Esophagus muscularis mucosa (tissue), 4 donors: ENCODE measurements around the gene S100A3. TPM values are rescaled to one million over a fixed set of nuclear protein-coding genes. Genes with fewer than 3 reads are reported as not detected.

ENCODE experiments used
- DNase-seq: peaks from one replicate; pipeline ENCODE4 v3.0.0-alpha.2; 2017; ENCODE audit errors: extremely low spot score
- H3K27ac ChIP-seq, 4 donors: fragments of 200-600 bp; sonication (generic); replicated peaks in 1 of 4; 1 replicate in 3 of 4; 2 replicates in 1 of 4; pipeline ENCODE4 v1.5.1; 2016 to 2019; ENCODE audit warnings: mild to moderate bottlenecking in 1 of 4
- H3K27me3 ChIP-seq, 4 donors: fragments of 200-600 bp; sonication (generic); one replicate each; pipeline versions ENCODE4 v1.5.1 to v1.6.0; 2016 to 2019
- H3K36me3 ChIP-seq, 4 donors: fragments of 200-600 bp; sonication (generic); one replicate each; pipeline ENCODE4 v1.5.1; 2016 to 2019
- H3K4me1 ChIP-seq, 4 donors: fragments of 200-600 bp; sonication (generic); one replicate each; pipeline ENCODE4 v1.5.1; 2016 to 2019
- H3K4me3 ChIP-seq, 4 donors: fragments of 200-600 bp; sonication (generic); 1 replicate in 2 of 4; 2 replicates in 2 of 4; pipeline ENCODE4 v1.5.1; 2016 to 2019; ENCODE audit warnings: mild to moderate bottlenecking in 4 of 4, moderate library complexity in 1 of 4
- H3K9me3 ChIP-seq, 4 donors: fragments of 200-600 bp; sonication (generic); 1 replicate in 3 of 4; 2 replicates in 1 of 4; pipeline ENCODE4 v1.5.1; 2016 to 2019
- EP300 ChIP-seq: sonication (generic); formaldehyde crosslinking; IDR thresholded peaks from one replicate; pipeline ENCODE4 v1.6.1; 2017; ENCODE audit warnings: antibody characterized with exemption
- POLR2A ChIP-seq: fragments of 450-650 bp; IDR thresholded peaks from one replicate; pipeline ENCODE4 v1.6.1; 2017; ENCODE audit warnings: antibody characterized with exemption, moderate library complexity, mild to moderate bottlenecking, low read depth
- POLR2AphosphoS5 ChIP-seq, 2 donors: sonication (generic); formaldehyde crosslinking; IDR thresholded peaks; one replicate each; pipeline ENCODE4 v1.6.1; 2017; ENCODE audit warnings: antibody characterized with exemption in 2 of 2
- WGBS: methylation state at CpG from one replicate; pipeline ENCODE4 v1.1.5; 2018; 5-methylcytosine and 5-hydroxymethylcytosine counted together
- intact Hi-C: fragments of 100-400 bp; cut with DNase I; formaldehyde crosslinking; loops from one replicate; pipeline ENCODE4 v1.15.1; 2023
- total RNA-seq, 4 donors: library from RNA; depleted of rRNA; stranded (reverse); fragments of >200 nt; gene quantifications; one replicate each; pipeline versions ENCODE4 v1.1.0 to v1.2.1, GENCODE V29; 2016
- TF ChIP-seq, protein P1 (sequence below), 3 experiments: fragments of 200-600 bp in 2 of 3; fragments of 450-650 bp in 1 of 3; sonication (generic) in 2 of 3; IDR thresholded peaks; one replicate each; pipeline ENCODE4 v1.5.1; 2017 to 2019; ENCODE audit warnings: antibody characterized with exemption in 3 of 3, mild to moderate bottlenecking in 2 of 3, moderate library complexity in 1 of 3

Gene S100A3
- total RNA-seq, 4 donors from 2014 or later, result 2.1 to 4.2 (median 2.7) TPM; not detected in 1

DNA sequence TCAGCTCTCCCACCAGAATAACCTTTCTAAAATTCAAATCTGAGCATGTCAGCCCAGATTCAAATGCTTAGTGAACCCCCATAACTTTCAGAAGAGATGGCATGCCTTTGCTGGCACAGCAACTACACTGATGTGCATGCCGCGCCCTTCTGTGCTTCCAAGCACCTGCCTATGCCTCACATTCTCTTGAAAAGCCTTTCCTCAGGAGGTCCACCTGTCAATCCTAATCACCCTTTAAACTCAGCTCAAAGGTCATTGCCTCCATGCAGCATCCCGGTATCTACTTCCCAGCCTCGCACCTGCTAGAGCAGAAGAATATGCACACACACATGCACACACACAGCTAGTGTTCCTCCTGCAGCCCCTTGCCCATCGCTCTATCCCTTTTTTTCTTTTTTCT lies 21.8 kb upstream of the S100A3 start:
- TF ChIP-seq, protein P1, sequence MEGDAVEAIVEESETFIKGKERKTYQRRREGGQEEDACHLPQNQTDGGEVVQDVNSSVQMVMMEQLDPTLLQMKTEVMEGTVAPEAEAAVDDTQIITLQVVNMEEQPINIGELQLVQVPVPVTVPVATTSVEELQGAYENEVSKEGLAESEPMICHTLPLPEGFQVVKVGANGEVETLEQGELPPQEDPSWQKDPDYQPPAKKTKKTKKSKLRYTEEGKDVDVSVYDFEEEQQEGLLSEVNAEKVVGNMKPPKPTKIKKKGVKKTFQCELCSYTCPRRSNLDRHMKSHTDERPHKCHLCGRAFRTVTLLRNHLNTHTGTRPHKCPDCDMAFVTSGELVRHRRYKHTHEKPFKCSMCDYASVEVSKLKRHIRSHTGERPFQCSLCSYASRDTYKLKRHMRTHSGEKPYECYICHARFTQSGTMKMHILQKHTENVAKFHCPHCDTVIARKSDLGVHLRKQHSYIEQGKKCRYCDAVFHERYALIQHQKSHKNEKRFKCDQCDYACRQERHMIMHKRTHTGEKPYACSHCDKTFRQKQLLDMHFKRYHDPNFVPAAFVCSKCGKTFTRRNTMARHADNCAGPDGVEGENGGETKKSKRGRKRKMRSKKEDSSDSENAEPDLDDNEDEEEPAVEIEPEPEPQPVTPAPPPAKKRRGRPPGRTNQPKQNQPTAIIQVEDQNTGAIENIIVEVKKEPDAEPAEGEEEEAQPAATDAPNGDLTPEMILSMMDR (IDR thresholded peaks at IDR 0.05), result no peak
- no peak for TF ChIP-seq EP300
- no peak for TF ChIP-seq POLR2AphosphoS5 (IDR thresholded peaks at IDR 0.05)
- no peak for TF ChIP-seq POLR2A
- peaks cover 38 to 46% (median 42%) of the 10 kb centered on the region in 4 donors for H3K4me1 ChIP-seq
- no peaks in the 10 kb centered on the region for H3K36me3 ChIP-seq
- H3K9me3 ChIP-seq, result no peaks in the 10 kb centered on the region
- intact Hi-C loops, result loop anchor here (5.0 to 10.0 kb wide), 3 partner anchors 46 to 176 kb away; partner anchors contain the start of genes S100A14 and SNAPIN
- no peak overlapping the region for H3K4me3 ChIP-seq
- no peak overlapping the region for H3K27ac ChIP-seq
- no peak for DNase-seq
- H3K27me3 ChIP-seq, result no peaks in the 10 kb centered on the region
- WGBS, result 92% methylated on average over 5 of the region's 5 CpGs

DNA sequence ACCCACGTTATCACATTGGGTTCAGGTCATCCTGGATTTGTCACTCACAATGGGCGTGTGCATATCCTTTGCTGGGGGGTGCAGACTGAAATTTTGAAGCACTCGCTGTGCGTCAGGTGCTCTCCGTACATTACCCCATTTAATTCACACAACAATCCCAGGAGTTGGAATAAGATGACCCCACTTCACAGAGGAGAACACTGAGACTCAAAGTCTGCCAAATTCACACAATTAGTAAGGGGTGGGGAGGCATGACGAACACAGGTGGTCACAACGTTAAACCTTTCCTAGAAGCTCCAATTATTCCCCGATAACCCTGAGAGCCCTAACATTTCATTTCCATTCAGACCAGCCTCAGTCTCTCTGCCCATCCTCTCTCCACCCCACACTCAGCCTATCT lies 20.4 kb upstream of the S100A3 start:
- TF ChIP-seq EP300 (no peak), POLR2A (no peak), POLR2AphosphoS5 (IDR thresholded peaks at IDR 0.05) (no peak)
- TF ChIP-seq, protein P1 (IDR thresholded peaks at IDR 0.05), result no peak
- no peak overlapping the region for H3K4me3 ChIP-seq
- no peak for DNase-seq
- H3K27ac ChIP-seq, result no peak overlapping the region
- no peaks in the 10 kb centered on the region for H3K27me3 ChIP-seq
- peaks cover 47 to 58% (median 53%) of the 10 kb centered on the region in 4 donors for H3K4me1 ChIP-seq
- H3K9me3 ChIP-seq, result no peaks in the 10 kb centered on the region
- WGBS, result 87% methylated on average over 8 of the region's 8 CpGs
- no peaks in the 10 kb centered on the region for H3K36me3 ChIP-seq
- intact Hi-C loops, result loop anchor here (2.0 kb wide), 1 partner anchor 59 kb away; no protein-coding TSS in a partner anchor

DNA sequence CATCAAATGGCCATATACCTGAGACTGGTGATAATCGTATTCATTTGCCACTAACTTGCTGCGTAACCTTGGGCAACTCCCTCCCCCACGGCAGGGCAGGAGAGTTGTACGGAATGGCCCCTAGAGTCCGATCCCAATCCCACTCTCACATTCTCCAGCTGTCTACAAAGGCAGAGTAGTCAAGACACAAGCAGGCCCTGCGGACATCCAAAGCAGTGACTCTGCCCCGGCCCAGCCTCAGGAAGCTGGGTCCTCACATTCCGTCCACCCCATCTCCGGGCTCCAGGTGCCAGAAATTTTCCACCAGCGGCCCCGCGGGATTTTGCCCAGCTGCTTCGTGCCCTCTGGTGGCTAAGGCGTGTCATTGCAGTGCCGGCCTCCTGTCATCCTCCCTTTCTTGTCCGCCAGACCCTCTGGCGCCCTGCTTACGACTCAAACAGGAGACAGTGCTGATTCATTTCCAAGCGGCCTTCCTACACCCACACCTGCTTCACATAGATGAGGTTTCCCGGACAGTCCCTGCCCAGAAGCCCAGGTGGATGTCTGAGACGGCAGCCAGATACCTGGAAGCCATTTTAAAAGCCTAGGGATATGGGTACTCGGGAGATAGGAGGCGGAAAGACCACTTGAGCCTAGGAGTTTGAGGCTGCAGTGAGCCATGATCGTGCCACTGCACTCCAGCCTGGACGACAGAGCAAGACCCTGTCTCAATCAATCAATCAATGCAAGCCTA lies 19.5 kb upstream of the S100A3 start:
- Histone ChIP-seq H3K27ac (peak overlapping the region; percentile 89 to 91 (median 90)), H3K4me1 (peaks cover 47 to 64% (median 58%) of the 10 kb centered on the region in 4 donors), H3K36me3 (no peaks in the 10 kb centered on the region), H3K27me3 (no peaks in the 10 kb centered on the region), H3K9me3 (no peaks in the 10 kb centered on the region), H3K4me3 (peak overlapping the region; percentile 39 to 49 (median 44))
- intact Hi-C loops, result loop anchor here (1.0 to 2.0 kb wide), 2 partner anchors 35 to 58 kb away; no protein-coding TSS in a partner anchor
- TF ChIP-seq POLR2AphosphoS5 (IDR thresholded peaks at IDR 0.05) (peak; percentile 66 to 80), EP300 (no peak)
- TF ChIP-seq, protein P1 (IDR thresholded peaks at IDR 0.05), result peak in 2 of 3 experiments; percentile 100
- 14% methylated on average over 17 of the region's 25 CpGs for WGBS
- peak; percentile 98 for DNase-seq

DNA sequence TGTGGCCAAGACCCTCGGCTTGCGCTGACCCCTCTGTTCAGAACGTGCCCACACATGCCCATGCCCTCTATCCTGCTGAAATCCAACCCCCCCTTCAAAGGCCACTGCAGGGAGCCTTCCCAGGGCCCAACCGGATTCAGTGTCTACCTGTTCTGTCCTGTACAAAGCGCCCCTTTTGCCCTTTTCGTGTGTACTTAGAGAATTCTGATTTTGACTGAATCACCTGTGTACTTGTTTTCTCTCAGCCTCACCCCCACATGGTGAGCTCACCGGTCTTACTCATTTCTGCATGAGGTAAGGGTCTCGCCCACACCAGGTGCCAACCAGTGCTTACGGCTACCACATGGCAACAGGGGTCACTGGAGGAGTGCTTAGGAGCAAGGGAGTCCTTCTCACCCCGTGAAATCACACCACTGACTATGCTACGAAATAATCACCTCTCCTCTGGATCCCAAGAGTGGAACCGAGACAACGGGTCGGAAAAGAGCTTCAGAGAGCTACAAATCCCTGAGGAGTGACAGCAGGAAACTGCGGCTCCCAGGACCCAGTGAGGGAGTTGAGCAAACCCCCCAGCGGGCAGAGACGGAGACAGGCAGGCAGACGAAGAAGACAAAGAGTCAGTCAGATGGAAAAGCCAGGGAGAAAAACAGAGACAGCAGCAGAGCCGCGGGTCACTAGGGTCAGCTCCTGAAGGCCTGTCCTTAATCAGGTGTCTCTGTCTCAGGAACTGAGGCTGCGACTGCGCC lies 18.7 kb upstream of the S100A3 start:
- Histone ChIP-seq H3K36me3 (no peaks in the 10 kb centered on the region), H3K27ac (peak overlapping the region; percentile 89 to 91 (median 90)), H3K4me1 (peaks cover 42 to 62% (median 54%) of the 10 kb centered on the region in 4 donors), H3K9me3 (no peaks in the 10 kb centered on the region), H3K27me3 (no peaks in the 10 kb centered on the region), H3K4me3 (peak overlapping the region; percentile 39 to 49 (median 44))
- intact Hi-C loops, result loop anchor here (1.0 to 2.0 kb wide), 2 partner anchors 34 to 57 kb away; no protein-coding TSS in a partner anchor
- 86% methylated on average over 21 of the region's 22 CpGs for WGBS
- TF ChIP-seq EP300 (no peak), POLR2A (no peak), POLR2AphosphoS5 (IDR thresholded peaks at IDR 0.05) (no peak)
- TF ChIP-seq, protein P1 (IDR thresholded peaks at IDR 0.05), result no peak
- DNase-seq, result no peak
